Measurements from ENCODE around the gene NBPF12. TPM values are rescaled to one million over a fixed set of nuclear protein-coding genes. Genes with fewer than 3 reads are reported as not detected.
"Not testable (repeated sequence)": the region's sequence is repeated elsewhere in the genome, so short reads cannot be mapped to it uniquely, and the experiment has no call there.

NBPF12 gene
- total RNA-seq, result 10 to 100 TPM; 26.9 to 27.4 TPM
- polyA plus RNA-seq, result 1 to 10 TPM in 1 of 2 donors, under 1 TPM in 1; 0.76 to 4.5 TPM

GRCh38 chr1:146938242-146938902, at the start of gene NBPF12:
Gene NBPF12 (plus strand): TSS chr1:146938324. CDS start chr1:146960144, 21,820 bp downstream.
- H3K27me3 Mint-ChIP-seq; H3K27me3 ChIP-seq (ENCODE audit: insufficient read depth, low read length); intact Hi-C loops (cut with micrococcal nuclease); H3K9me3 Mint-ChIP-seq; H3K36me3 ChIP-seq (ENCODE audit: insufficient read depth, low read length); H3K36me3 Mint-ChIP-seq; CTCF ChIA-PET (ENCODE audit: partially characterized antibody); H3K9me3 ChIP-seq (ENCODE audit: control insufficient read depth in 1 of 2, low read length in 2 of 2); H3K4me1 ChIP-seq (ENCODE audit: insufficient read depth, low read length): not testable (repeated sequence)
- Mint-ChIP-seq H3K4me1 (peaks cover 7 to 26% (median 16%) of the 10 kb centered on the region in 4 donors), H3K4me3 (peak within 1 kb of the TSS; percentile 92 to 98 (median 95)), H3K27ac (peak within 1 kb of the TSS; percentile 89 to 96 (median 95))
- peak; percentile 73 to 89 (median 85) for DNase-seq
- Histone ChIP-seq H3K4me3 (ENCODE audit: low read length in 2 of 2) (peak within 1 kb of the TSS; percentile 23 to 55), H3K27ac (ENCODE audit: low read depth, low read length) (peak within 1 kb of the TSS; percentile 66)
- POLR2A ChIA-PET (ENCODE audit: partially characterized antibody), result interaction anchor here (1.3 kb wide), 1 partner anchor 146 kb away, joined by 6 read pairs; no protein-coding TSS in a partner anchor

GRCh38 chr1:146891355-146891754, 46.8 kb upstream of the NBPF12 start:
- H3K9me3 ChIP-seq (ENCODE audit: control insufficient read depth in 1 of 2, low read length in 2 of 2); H3K36me3 ChIP-seq (ENCODE audit: insufficient read depth, low read length); H3K4me1 Mint-ChIP-seq; H3K27ac Mint-ChIP-seq; H3K27ac ChIP-seq (ENCODE audit: low read depth, low read length); intact Hi-C loops (cut with micrococcal nuclease); H3K4me1 ChIP-seq (ENCODE audit: insufficient read depth, low read length); H3K4me3 ChIP-seq (ENCODE audit: low read length in 2 of 2); H3K4me3 Mint-ChIP-seq; H3K27me3 Mint-ChIP-seq; H3K27me3 ChIP-seq (ENCODE audit: insufficient read depth, low read length); CTCF ChIA-PET (ENCODE audit: partially characterized antibody); H3K36me3 Mint-ChIP-seq; POLR2A ChIA-PET (ENCODE audit: partially characterized antibody); DNase-seq: not testable (repeated sequence)
- peaks cover 0 to 17% (median 8%) of the 10 kb centered on the region in 8 donors for H3K9me3 Mint-ChIP-seq

- H3K4me3 Mint-ChIP-seq; H3K4me3 ChIP-seq (ENCODE audit: low read length in 2 of 2); intact Hi-C loops (cut with micrococcal nuclease); H3K36me3 Mint-ChIP-seq; CTCF ChIA-PET (ENCODE audit: partially characterized antibody); DNase-seq; H3K27me3 Mint-ChIP-seq; H3K9me3 ChIP-seq (ENCODE audit: control insufficient read depth in 1 of 2, low read length in 2 of 2); H3K4me1 Mint-ChIP-seq; H3K36me3 ChIP-seq (ENCODE audit: insufficient read depth, low read length); H3K27ac Mint-ChIP-seq; POLR2A ChIA-PET (ENCODE audit: partially characterized antibody); H3K27ac ChIP-seq (ENCODE audit: low read depth, low read length); H3K27me3 ChIP-seq (ENCODE audit: insufficient read depth, low read length); H3K4me1 ChIP-seq (ENCODE audit: insufficient read depth, low read length): not testable (repeated sequence)
- peaks cover 0 to 17% (median 8%) of the 10 kb centered on the region in 8 donors for H3K9me3 Mint-ChIP-seq
Measured at GRCh38 chr1:146892331-146892730, 45.8 kb upstream of the NBPF12 start.

GRCh38 chr1:146907565-146908261, 30.4 kb upstream of the NBPF12 start:
- H3K27me3 Mint-ChIP-seq; H3K9me3 Mint-ChIP-seq; H3K4me1 Mint-ChIP-seq; DNase-seq; intact Hi-C loops (cut with micrococcal nuclease); H3K9me3 ChIP-seq (ENCODE audit: control insufficient read depth in 1 of 2, low read length in 2 of 2); H3K27me3 ChIP-seq (ENCODE audit: insufficient read depth, low read length); H3K4me1 ChIP-seq (ENCODE audit: insufficient read depth, low read length); CTCF ChIA-PET (ENCODE audit: partially characterized antibody); POLR2A ChIA-PET (ENCODE audit: partially characterized antibody); H3K27ac ChIP-seq (ENCODE audit: low read depth, low read length); H3K4me3 ChIP-seq (ENCODE audit: low read length in 2 of 2); H3K4me3 Mint-ChIP-seq; H3K27ac Mint-ChIP-seq; H3K36me3 ChIP-seq (ENCODE audit: insufficient read depth, low read length); H3K36me3 Mint-ChIP-seq: not testable (repeated sequence)

GRCh38 chr1:146912975-146913374, 25.1 kb upstream of the NBPF12 start:
- H3K27ac ChIP-seq (ENCODE audit: low read depth, low read length); POLR2A ChIA-PET (ENCODE audit: partially characterized antibody); H3K9me3 ChIP-seq (ENCODE audit: control insufficient read depth in 1 of 2, low read length in 2 of 2); H3K9me3 Mint-ChIP-seq; H3K36me3 Mint-ChIP-seq; CTCF ChIA-PET (ENCODE audit: partially characterized antibody); H3K27ac Mint-ChIP-seq; H3K36me3 ChIP-seq (ENCODE audit: insufficient read depth, low read length); intact Hi-C loops (cut with micrococcal nuclease); H3K4me3 ChIP-seq (ENCODE audit: low read length in 2 of 2); H3K4me3 Mint-ChIP-seq; H3K27me3 ChIP-seq (ENCODE audit: insufficient read depth, low read length); H3K4me1 ChIP-seq (ENCODE audit: insufficient read depth, low read length); H3K4me1 Mint-ChIP-seq; H3K27me3 Mint-ChIP-seq: not testable (repeated sequence)
- DNase-seq, result peak in 1 of 5 donors; percentile 5

GRCh38 chr1:146920811-146921210, 17.3 kb upstream of the NBPF12 start:
- H3K27ac Mint-ChIP-seq; H3K4me3 ChIP-seq (ENCODE audit: low read length in 2 of 2); H3K36me3 ChIP-seq (ENCODE audit: insufficient read depth, low read length); DNase-seq; H3K4me3 Mint-ChIP-seq; H3K4me1 ChIP-seq (ENCODE audit: insufficient read depth, low read length); H3K4me1 Mint-ChIP-seq; POLR2A ChIA-PET (ENCODE audit: partially characterized antibody); H3K36me3 Mint-ChIP-seq; intact Hi-C loops (cut with micrococcal nuclease); CTCF ChIA-PET (ENCODE audit: partially characterized antibody); H3K9me3 ChIP-seq (ENCODE audit: control insufficient read depth in 1 of 2, low read length in 2 of 2); H3K9me3 Mint-ChIP-seq; H3K27me3 ChIP-seq (ENCODE audit: insufficient read depth, low read length); H3K27me3 Mint-ChIP-seq; H3K27ac ChIP-seq (ENCODE audit: low read depth, low read length): not testable (repeated sequence)

- H3K4me3 ChIP-seq (ENCODE audit: low read length in 2 of 2); H3K4me1 ChIP-seq (ENCODE audit: insufficient read depth, low read length); POLR2A ChIA-PET (ENCODE audit: partially characterized antibody); H3K4me1 Mint-ChIP-seq; CTCF ChIA-PET (ENCODE audit: partially characterized antibody); DNase-seq; H3K36me3 Mint-ChIP-seq; H3K9me3 Mint-ChIP-seq; H3K27ac Mint-ChIP-seq; H3K27me3 Mint-ChIP-seq; intact Hi-C loops (cut with micrococcal nuclease); H3K9me3 ChIP-seq (ENCODE audit: control insufficient read depth in 1 of 2, low read length in 2 of 2); H3K4me3 Mint-ChIP-seq; H3K27ac ChIP-seq (ENCODE audit: low read depth, low read length); H3K27me3 ChIP-seq (ENCODE audit: insufficient read depth, low read length); H3K36me3 ChIP-seq (ENCODE audit: insufficient read depth, low read length): not testable (repeated sequence)
Measured at GRCh38 chr1:146922614-146923013, 15.5 kb upstream of the NBPF12 start.
